ENCODE measurements around the gene TRIM21.

GRCh38 chr11:4393858-4394223 is 339 bp upstream of the TRIM21 start:
- TF ChIP-seq CTCF (IDR thresholded peaks at IDR 0.05), result no peak
- TF ChIP-seq POLR2A (IDR thresholded peaks at IDR 0.05), result no peak
